ENCODE measurements around the gene FNBP1.

DNA sequence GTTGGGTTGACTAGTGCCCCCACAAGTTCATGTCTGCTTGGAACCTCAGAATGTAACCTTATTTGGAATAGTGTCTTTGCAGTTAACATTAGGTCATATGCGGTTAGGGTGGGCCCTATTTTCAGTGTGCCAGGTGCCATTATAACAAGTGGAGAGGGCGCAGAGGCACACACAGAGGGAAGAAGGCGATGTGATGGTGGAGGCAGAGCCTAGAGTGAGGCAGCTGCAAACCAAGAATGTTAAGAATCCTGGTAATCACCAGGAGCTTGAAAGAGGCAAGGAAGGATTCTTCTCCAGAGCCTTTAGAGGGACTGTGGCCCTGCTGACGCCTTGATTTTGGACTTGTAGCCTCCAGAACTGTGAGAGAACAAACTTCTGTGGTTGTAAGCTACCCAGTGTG is 21.6 kb upstream of the FNBP1 start:
- no peak for TF ChIP-seq MEF2A (IDR thresholded peaks at IDR 0.05; ENCODE audit: borderline replicate concordance, low read depth)
- TF ChIP-seq RCOR1 (IDR thresholded peaks at IDR 0.05; ENCODE audit: low read length): no peak
- TF ChIP-seq, protein P1, sequence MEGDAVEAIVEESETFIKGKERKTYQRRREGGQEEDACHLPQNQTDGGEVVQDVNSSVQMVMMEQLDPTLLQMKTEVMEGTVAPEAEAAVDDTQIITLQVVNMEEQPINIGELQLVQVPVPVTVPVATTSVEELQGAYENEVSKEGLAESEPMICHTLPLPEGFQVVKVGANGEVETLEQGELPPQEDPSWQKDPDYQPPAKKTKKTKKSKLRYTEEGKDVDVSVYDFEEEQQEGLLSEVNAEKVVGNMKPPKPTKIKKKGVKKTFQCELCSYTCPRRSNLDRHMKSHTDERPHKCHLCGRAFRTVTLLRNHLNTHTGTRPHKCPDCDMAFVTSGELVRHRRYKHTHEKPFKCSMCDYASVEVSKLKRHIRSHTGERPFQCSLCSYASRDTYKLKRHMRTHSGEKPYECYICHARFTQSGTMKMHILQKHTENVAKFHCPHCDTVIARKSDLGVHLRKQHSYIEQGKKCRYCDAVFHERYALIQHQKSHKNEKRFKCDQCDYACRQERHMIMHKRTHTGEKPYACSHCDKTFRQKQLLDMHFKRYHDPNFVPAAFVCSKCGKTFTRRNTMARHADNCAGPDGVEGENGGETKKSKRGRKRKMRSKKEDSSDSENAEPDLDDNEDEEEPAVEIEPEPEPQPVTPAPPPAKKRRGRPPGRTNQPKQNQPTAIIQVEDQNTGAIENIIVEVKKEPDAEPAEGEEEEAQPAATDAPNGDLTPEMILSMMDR (IDR thresholded peaks at IDR 0.05): no peak
- no peak for TF ChIP-seq EP300 (IDR thresholded peaks at IDR 0.05; ENCODE audit: borderline replicate concordance in 1 of 2, low read depth in 1 of 2, low read length in 1 of 2)
- TF ChIP-seq TAF1 (IDR thresholded peaks at IDR 0.05; ENCODE audit: borderline replicate concordance, low read depth, low read length): no peak
- no peak for TF ChIP-seq TEAD4 (IDR thresholded peaks at IDR 0.05; ENCODE audit: borderline replicate concordance, insufficient read depth)
